ENCODE results near the gene DMBT1. TPM values are rescaled to one million over a fixed set of nuclear protein-coding genes. Genes with fewer than 3 reads are reported as not detected.
"Not testable (repeated sequence)": the region's sequence is repeated elsewhere in the genome, so short reads cannot be mapped to it uniquely, and the experiment has no call there.

The DMBT1 gene
- total RNA-seq, 1 donor from 2014 or later, result not detected

DNA sequence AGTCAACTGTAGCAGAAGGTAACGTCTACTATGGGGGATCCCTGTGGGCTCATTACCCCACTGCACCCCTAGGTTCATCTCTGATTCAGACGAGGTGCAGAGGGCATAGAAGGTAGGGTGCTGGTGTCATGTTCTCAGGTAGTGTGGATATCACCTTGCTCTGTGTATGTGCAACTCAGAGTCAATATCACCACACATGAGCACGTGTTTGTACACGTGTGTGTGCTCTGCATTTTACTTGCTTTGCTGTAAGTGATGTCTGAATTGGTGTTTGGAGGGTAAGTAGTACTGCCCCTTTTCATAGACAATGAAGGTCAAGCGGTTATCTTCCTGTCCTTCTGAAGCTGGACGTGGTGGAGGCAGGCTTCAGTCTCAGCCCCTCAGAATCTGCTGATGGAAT lies 10.4 kb downstream of the DMBT1 start:
- peaks cover 4 to 8% (median 8%) of the 10 kb centered on the region in 3 donors for H3K27me3 ChIP-seq (ENCODE audit: control insufficient read depth in 3 of 3, insufficient read depth in 3 of 3, low read length in 3 of 3)
- no peak overlapping the region for H3K4me3 ChIP-seq (ENCODE audit: low read length in 3 of 3)
- peaks cover 1 to 2% (median 2%) of the 10 kb centered on the region in 3 donors for H3K4me1 ChIP-seq (ENCODE audit: control insufficient read depth in 3 of 3, insufficient read depth in 3 of 3, low read length in 3 of 3)
- no peak overlapping the region for H3K27ac ChIP-seq (ENCODE audit: low read depth, low read length)
- no peaks in the 10 kb centered on the region for H3K36me3 ChIP-seq (ENCODE audit: control insufficient read depth in 3 of 3, insufficient read depth in 3 of 3, low read length in 3 of 3)
- no peak overlapping the region for H3K9ac ChIP-seq (ENCODE audit: low read depth in 1 of 3, low read length in 3 of 3)
- H3K9me3 ChIP-seq (ENCODE audit: control insufficient read depth in 3 of 3, low read length in 3 of 3), result peaks cover 0 to 13% (median 6%) of the 10 kb centered on the region in 3 donors

- Histone ChIP-seq H3K4me1 (ENCODE audit: control insufficient read depth in 3 of 3, insufficient read depth in 3 of 3, low read length in 3 of 3) (no peaks in the 10 kb centered on the region), H3K27ac (ENCODE audit: low read depth, low read length) (no peak overlapping the region), H3K4me3 (ENCODE audit: low read length in 3 of 3) (no peak overlapping the region), H3K36me3 (ENCODE audit: control insufficient read depth in 3 of 3, insufficient read depth in 3 of 3, low read length in 3 of 3) (no peaks in the 10 kb centered on the region), H3K9me3 (ENCODE audit: control insufficient read depth in 3 of 3, low read length in 3 of 3) (peaks cover 0 to 14% (median 6%) of the 10 kb centered on the region in 3 donors), H3K27me3 (ENCODE audit: control insufficient read depth in 3 of 3, insufficient read depth in 3 of 3, low read length in 3 of 3) (peaks cover 4 to 8% (median 6%) of the 10 kb centered on the region in 3 donors), H3K9ac (ENCODE audit: low read depth in 1 of 3, low read length in 3 of 3) (no peak overlapping the region)
These were observed 11.3 kb downstream of the DMBT1 start for GRCh38 chr10:122571892-122572291.

- peaks cover 0 to 14% (median 6%) of the 10 kb centered on the region in 3 donors for H3K9me3 ChIP-seq (ENCODE audit: control insufficient read depth in 3 of 3, low read length in 3 of 3)
- H3K36me3 ChIP-seq (ENCODE audit: control insufficient read depth in 3 of 3, insufficient read depth in 3 of 3, low read length in 3 of 3), result no peaks in the 10 kb centered on the region
- H3K9ac ChIP-seq (ENCODE audit: low read depth in 1 of 3, low read length in 3 of 3), result no peak overlapping the region
- peaks cover 4 to 8% (median 6%) of the 10 kb centered on the region in 3 donors for H3K27me3 ChIP-seq (ENCODE audit: control insufficient read depth in 3 of 3, insufficient read depth in 3 of 3, low read length in 3 of 3)
- no peaks in the 10 kb centered on the region for H3K4me1 ChIP-seq (ENCODE audit: control insufficient read depth in 3 of 3, insufficient read depth in 3 of 3, low read length in 3 of 3)
- H3K27ac ChIP-seq (ENCODE audit: low read depth, low read length), result no peak overlapping the region
- no peak overlapping the region for H3K4me3 ChIP-seq (ENCODE audit: low read length in 3 of 3)
These were observed 15.2 kb downstream of the DMBT1 start for GRCh38 chr10:122575776-122576175.

DNA sequence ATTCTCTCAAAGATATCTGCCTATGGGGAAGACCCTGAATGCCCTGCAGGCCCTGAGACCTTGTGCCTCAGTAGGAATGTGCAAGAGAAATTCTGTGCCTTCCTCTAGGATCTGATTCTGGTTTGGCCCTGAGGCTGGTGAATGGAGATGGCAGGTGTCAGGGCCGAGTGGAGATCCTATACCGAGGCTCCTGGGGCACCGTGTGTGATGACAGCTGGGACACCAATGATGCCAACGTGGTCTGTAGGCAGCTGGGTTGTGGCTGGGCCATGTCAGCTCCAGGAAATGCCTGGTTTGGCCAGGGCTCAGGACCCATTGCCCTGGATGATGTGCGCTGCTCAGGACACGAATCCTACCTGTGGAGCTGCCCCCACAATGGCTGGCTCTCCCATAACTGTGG lies 15.7 kb downstream of the DMBT1 start:
- no peaks in the 10 kb centered on the region for H3K36me3 ChIP-seq (ENCODE audit: control insufficient read depth in 3 of 3, insufficient read depth in 3 of 3, low read length in 3 of 3)
- H3K4me3 ChIP-seq (ENCODE audit: low read length in 3 of 3), result no peak overlapping the region
- H3K27ac ChIP-seq (ENCODE audit: low read depth, low read length), result no peak overlapping the region
- no peak overlapping the region for H3K9ac ChIP-seq (ENCODE audit: low read depth in 1 of 3, low read length in 3 of 3)
- no peaks in the 10 kb centered on the region for H3K4me1 ChIP-seq (ENCODE audit: control insufficient read depth in 3 of 3, insufficient read depth in 3 of 3, low read length in 3 of 3)
- peaks cover 0 to 14% (median 6%) of the 10 kb centered on the region in 3 donors for H3K9me3 ChIP-seq (ENCODE audit: control insufficient read depth in 3 of 3, low read length in 3 of 3)
- peaks cover 4 to 7% (median 6%) of the 10 kb centered on the region in 3 donors for H3K27me3 ChIP-seq (ENCODE audit: control insufficient read depth in 3 of 3, insufficient read depth in 3 of 3, low read length in 3 of 3)

DNA sequence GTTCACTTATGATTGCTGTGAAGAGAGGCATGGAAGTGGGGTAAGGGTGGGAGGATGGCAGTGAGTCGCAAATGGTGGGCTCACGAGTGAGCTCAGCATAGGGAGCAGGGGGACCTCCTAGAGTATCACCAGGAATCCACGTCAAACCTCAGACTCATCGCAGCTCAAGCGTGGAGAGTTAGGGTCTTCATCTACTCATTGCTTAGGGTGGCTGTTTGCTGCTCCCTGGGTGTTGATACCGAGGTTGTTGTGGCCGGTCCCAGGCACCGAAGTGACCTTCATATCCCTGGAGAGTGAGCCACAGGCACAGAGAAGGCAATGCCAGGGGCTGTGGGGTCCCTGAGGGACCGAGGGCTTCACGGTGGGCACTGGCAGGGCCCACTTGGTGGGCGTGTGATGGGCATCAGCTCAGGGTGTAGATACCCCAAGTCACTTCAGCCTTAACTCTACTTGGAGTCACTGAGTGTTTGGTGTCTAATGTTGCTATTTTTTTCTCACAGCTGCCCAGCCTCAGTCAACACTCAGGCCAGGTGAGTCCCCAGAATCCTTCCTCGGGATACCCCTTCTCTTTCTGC lies 16.8 kb downstream of the DMBT1 start:
- peaks cover 0 to 14% (median 6%) of the 10 kb centered on the region in 3 donors for H3K9me3 ChIP-seq (ENCODE audit: control insufficient read depth in 3 of 3, low read length in 3 of 3)
- H3K36me3 ChIP-seq (ENCODE audit: control insufficient read depth in 3 of 3, insufficient read depth in 3 of 3, low read length in 3 of 3), result no peaks in the 10 kb centered on the region
- no peak overlapping the region for H3K9ac ChIP-seq (ENCODE audit: low read depth in 1 of 3, low read length in 3 of 3)
- no peak overlapping the region for H3K27ac ChIP-seq (ENCODE audit: low read depth, low read length)
- H3K27me3 ChIP-seq (ENCODE audit: control insufficient read depth in 3 of 3, insufficient read depth in 3 of 3, low read length in 3 of 3), result peaks cover 1 to 4% (median 3%) of the 10 kb centered on the region in 3 donors
- H3K4me3 ChIP-seq (ENCODE audit: low read length in 3 of 3), result no peak overlapping the region
- no peaks in the 10 kb centered on the region for H3K4me1 ChIP-seq (ENCODE audit: control insufficient read depth in 3 of 3, insufficient read depth in 3 of 3, low read length in 3 of 3)

- not testable (repeated sequence) for H3K4me3 ChIP-seq (ENCODE audit: low read length in 3 of 3)
These were observed 25.5 kb downstream of the DMBT1 start for GRCh38 chr10:122586070-122586469.

DNA sequence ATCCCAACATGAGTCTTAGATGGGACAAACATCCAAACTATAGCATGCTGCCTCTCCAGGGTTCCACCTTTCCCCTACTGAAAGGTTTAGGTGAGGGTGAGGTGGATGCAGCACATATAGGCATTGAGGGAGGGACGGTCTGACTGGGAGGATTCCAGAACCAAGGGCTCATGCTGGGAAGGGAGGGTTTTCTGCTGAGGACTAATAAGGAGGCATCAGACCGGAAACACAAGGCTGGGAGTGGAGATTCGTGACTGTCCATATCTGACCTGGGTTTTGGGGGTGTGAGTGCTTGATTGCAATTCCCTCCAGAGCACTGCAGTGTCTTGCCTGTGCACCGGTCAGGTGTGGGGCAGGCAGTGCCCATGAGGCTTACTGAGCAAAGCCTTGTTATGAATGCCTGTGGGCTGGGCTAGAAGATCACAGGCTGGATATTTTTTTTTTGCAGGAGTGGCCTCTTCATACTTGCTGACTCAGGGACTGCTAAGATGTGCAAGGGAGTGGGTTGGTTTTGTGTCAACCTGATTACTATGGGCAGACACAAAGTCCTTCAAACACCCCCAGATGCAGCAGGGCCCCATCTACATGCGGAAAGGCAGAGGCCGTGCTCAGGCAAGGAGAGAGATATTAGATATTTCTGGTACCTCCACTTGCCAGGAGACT lies 26.7 kb downstream of the DMBT1 start:
- no peak overlapping the region for H3K9ac ChIP-seq (ENCODE audit: low read depth in 1 of 3, low read length in 3 of 3)
- H3K27me3 ChIP-seq (ENCODE audit: control insufficient read depth in 3 of 3, insufficient read depth in 3 of 3, low read length in 3 of 3), result no peaks in the 10 kb centered on the region
- no peaks in the 10 kb centered on the region for H3K9me3 ChIP-seq (ENCODE audit: control insufficient read depth in 3 of 3, low read length in 3 of 3)
- H3K27ac ChIP-seq (ENCODE audit: low read depth, low read length), result no peak overlapping the region
- no peaks in the 10 kb centered on the region for H3K4me1 ChIP-seq (ENCODE audit: control insufficient read depth in 3 of 3, insufficient read depth in 3 of 3, low read length in 3 of 3)
- no peaks in the 10 kb centered on the region for H3K36me3 ChIP-seq (ENCODE audit: control insufficient read depth in 3 of 3, insufficient read depth in 3 of 3, low read length in 3 of 3)
- H3K4me3 ChIP-seq (ENCODE audit: low read length in 3 of 3), result no peak overlapping the region

More at GRCh38 chr10:122586070-122586469, 25.5 kb downstream of the DMBT1 start:
- not testable (repeated sequence) for H3K27me3 ChIP-seq (ENCODE audit: control insufficient read depth in 3 of 3, insufficient read depth in 3 of 3, low read length in 3 of 3); H3K4me1 ChIP-seq (ENCODE audit: control insufficient read depth in 3 of 3, insufficient read depth in 3 of 3, low read length in 3 of 3); H3K27ac ChIP-seq (ENCODE audit: low read depth, low read length); H3K9ac ChIP-seq (ENCODE audit: low read depth in 1 of 3, low read length in 3 of 3); H3K9me3 ChIP-seq (ENCODE audit: control insufficient read depth in 3 of 3, low read length in 3 of 3); H3K36me3 ChIP-seq (ENCODE audit: control insufficient read depth in 3 of 3, insufficient read depth in 3 of 3, low read length in 3 of 3)

DNA sequence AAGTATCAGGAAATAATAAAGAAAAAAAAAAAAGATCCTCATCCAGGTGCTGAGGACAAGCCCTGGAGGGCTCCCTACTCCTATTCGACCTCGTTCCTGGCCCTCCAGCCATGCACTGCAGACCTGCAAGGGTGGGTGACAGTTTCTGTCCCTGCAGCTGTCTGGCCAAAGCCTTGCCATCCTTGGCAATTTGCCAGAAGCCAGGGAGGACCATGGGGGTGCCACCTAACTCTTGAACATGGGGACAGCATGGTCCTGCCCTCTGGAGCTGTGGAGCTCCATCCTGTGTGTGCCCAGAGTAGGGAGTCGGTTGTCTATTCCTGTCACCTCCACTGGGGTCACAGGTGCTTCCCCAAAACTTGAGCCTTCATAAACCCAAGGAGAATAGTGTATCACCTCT lies 27.8 kb downstream of the DMBT1 start:
- Histone ChIP-seq H3K9ac (ENCODE audit: low read depth in 1 of 3, low read length in 3 of 3) (no peak overlapping the region), H3K4me1 (ENCODE audit: control insufficient read depth in 3 of 3, insufficient read depth in 3 of 3, low read length in 3 of 3) (no peaks in the 10 kb centered on the region), H3K27ac (ENCODE audit: low read depth, low read length) (no peak overlapping the region), H3K4me3 (ENCODE audit: low read length in 3 of 3) (no peak overlapping the region), H3K36me3 (ENCODE audit: control insufficient read depth in 3 of 3, insufficient read depth in 3 of 3, low read length in 3 of 3) (no peaks in the 10 kb centered on the region), H3K27me3 (ENCODE audit: control insufficient read depth in 3 of 3, insufficient read depth in 3 of 3, low read length in 3 of 3) (no peaks in the 10 kb centered on the region), H3K9me3 (ENCODE audit: control insufficient read depth in 3 of 3, low read length in 3 of 3) (no peaks in the 10 kb centered on the region)

GRCh38 chr10:122590153-122590552 lies 29.6 kb downstream of the DMBT1 start:
- no peaks in the 10 kb centered on the region for H3K36me3 ChIP-seq (ENCODE audit: control insufficient read depth in 3 of 3, insufficient read depth in 3 of 3, low read length in 3 of 3)
- H3K9me3 ChIP-seq (ENCODE audit: control insufficient read depth in 3 of 3, low read length in 3 of 3), result no peaks in the 10 kb centered on the region
- no peak overlapping the region for H3K9ac ChIP-seq (ENCODE audit: low read depth in 1 of 3, low read length in 3 of 3)
- H3K4me3 ChIP-seq (ENCODE audit: low read length in 3 of 3), result no peak overlapping the region
- no peaks in the 10 kb centered on the region for H3K27me3 ChIP-seq (ENCODE audit: control insufficient read depth in 3 of 3, insufficient read depth in 3 of 3, low read length in 3 of 3)
- no peaks in the 10 kb centered on the region for H3K4me1 ChIP-seq (ENCODE audit: control insufficient read depth in 3 of 3, insufficient read depth in 3 of 3, low read length in 3 of 3)
- H3K27ac ChIP-seq (ENCODE audit: low read depth, low read length), result no peak overlapping the region

- H3K27ac ChIP-seq (ENCODE audit: low read depth, low read length), result no peak overlapping the region
- no peaks in the 10 kb centered on the region for H3K9me3 ChIP-seq (ENCODE audit: control insufficient read depth in 3 of 3, low read length in 3 of 3)
- no peak overlapping the region for H3K4me3 ChIP-seq (ENCODE audit: low read length in 3 of 3)
- no peaks in the 10 kb centered on the region for H3K4me1 ChIP-seq (ENCODE audit: control insufficient read depth in 3 of 3, insufficient read depth in 3 of 3, low read length in 3 of 3)
- H3K36me3 ChIP-seq (ENCODE audit: control insufficient read depth in 3 of 3, insufficient read depth in 3 of 3, low read length in 3 of 3), result no peaks in the 10 kb centered on the region
- no peaks in the 10 kb centered on the region for H3K27me3 ChIP-seq (ENCODE audit: control insufficient read depth in 3 of 3, insufficient read depth in 3 of 3, low read length in 3 of 3)
- H3K9ac ChIP-seq (ENCODE audit: low read depth in 1 of 3, low read length in 3 of 3), result no peak overlapping the region
These were observed 31.2 kb downstream of the DMBT1 start for GRCh38 chr10:122591736-122592135.
